Measurements from ENCODE around the gene SH3RF2. TPM values are rescaled to one million over a fixed set of nuclear protein-coding genes. Genes with fewer than 3 reads are reported as not detected.

The SH3RF2 gene
- total and polyA plus RNA-seq, 9 of the 15 experiments (the other 6 are each of a cell fraction or from before 2014, with no cell fraction given) = 0.05 TPM; not detected in 8

DNA sequence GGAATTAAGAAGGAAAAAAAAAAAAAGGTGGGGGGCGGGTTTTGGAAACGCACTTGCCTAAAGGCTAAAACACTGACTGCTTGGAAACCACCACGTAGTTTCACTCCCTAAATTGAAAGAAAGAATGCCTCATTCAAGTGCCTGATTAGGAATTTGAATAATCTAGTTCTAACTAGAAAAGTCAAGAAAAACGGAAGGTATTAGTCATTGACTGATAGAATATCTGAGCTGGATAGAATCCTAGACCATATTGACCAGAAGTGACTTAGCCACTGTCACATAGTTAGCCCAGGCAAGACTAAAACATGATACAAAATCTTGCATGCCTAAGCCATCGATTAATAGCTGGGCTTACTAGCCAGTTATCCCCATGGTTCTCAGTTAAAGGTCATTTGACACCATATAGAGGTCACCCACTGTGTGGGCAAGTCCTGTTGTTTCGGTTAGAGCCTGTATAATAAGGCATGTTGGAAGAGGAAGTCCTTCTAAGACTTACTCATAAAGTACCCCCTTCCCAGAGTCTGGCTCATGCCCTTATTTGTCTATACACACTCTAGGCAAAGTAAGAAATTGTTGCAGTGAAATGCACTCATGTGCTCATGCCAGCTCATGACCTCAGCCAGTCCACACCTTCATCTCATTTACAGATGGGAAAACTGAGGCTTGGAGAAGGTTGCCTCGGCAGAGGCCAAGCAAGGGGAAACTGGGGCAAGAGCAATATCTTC lies 40.2 kb downstream of the SH3RF2 start:
- no peak overlapping the region for H2AFZ ChIP-seq (ENCODE audit: low read depth, low read length)
- no peaks in the 10 kb centered on the region for H3K9me3 ChIP-seq (replicated peaks; ENCODE audit: control insufficient read depth, insufficient read depth, low read depth, low read length)
- FAIRE-seq = no peak
- no peak for TF ChIP-seq SAP30 (IDR thresholded peaks at IDR 0.05; ENCODE audit: borderline replicate concordance, insufficient read depth, low read depth, low read length, poor library complexity, severe bottlenecking)
- H3K9me1 ChIP-seq (ENCODE audit: control insufficient read depth, insufficient read depth, low read length) = no peaks in the 10 kb centered on the region
- BruUV-seq (replicated peaks) = no TSS peak
- no peaks in the 10 kb centered on the region for H4K20me1 ChIP-seq (replicated peaks; ENCODE audit: control insufficient read depth, insufficient read depth, low read length)
- H3K36me3 ChIP-seq (ENCODE audit: control insufficient read depth, insufficient read depth, low read length) = no peaks in the 10 kb centered on the region
- no peak for DNase-seq (ENCODE audit: extremely low read depth in 1 of 4, low spot score in 3 of 4)
- H3K4me3 ChIP-seq = no peak overlapping the region
- H3K9ac ChIP-seq (ENCODE audit: insufficient read depth in 1 of 2, low read depth in 2 of 2, low read length in 2 of 2) = no peak overlapping the region
- H3K4me1 ChIP-seq (replicated peaks in 1 of 2; ENCODE audit: control insufficient read depth in 2 of 2, insufficient read depth in 2 of 2, low read length in 2 of 2) = no peaks in the 10 kb centered on the region
- no peak for ATAC-seq
- ChIA-PET CTCF (ENCODE audit: low intra/inter-chr PET ratio) (no interaction called here), POLR2A (interaction anchor here (0.7 to 1.0 kb wide), 2 partner anchors 11 to 26 kb away, joined by 3 read pairs; no protein-coding TSS in a partner anchor)
- H3K27ac ChIP-seq (ENCODE audit: extremely low read depth, low read depth, low read length) = no peak overlapping the region
- H3K79me2 ChIP-seq (ENCODE audit: control insufficient read depth, insufficient read depth, low read length) = no peaks in the 10 kb centered on the region
- in situ Hi-C loops (cut with MboI) (no loop called here), intact Hi-C loops (cut with micrococcal nuclease) (no loop called here)
- 0% methylated on average over 7 of the region's 7 CpGs for WGBS (ENCODE audit: insufficient coverage, low coverage, missing lambda C conversion rate)
- H3K4me2 ChIP-seq (ENCODE audit: insufficient read depth, low read length) = no peak overlapping the region
- H3K27me3 ChIP-seq (ENCODE audit: control insufficient read depth in 2 of 2, insufficient read depth in 2 of 2, low read length in 2 of 2) = no peaks in the 10 kb centered on the region

DNA sequence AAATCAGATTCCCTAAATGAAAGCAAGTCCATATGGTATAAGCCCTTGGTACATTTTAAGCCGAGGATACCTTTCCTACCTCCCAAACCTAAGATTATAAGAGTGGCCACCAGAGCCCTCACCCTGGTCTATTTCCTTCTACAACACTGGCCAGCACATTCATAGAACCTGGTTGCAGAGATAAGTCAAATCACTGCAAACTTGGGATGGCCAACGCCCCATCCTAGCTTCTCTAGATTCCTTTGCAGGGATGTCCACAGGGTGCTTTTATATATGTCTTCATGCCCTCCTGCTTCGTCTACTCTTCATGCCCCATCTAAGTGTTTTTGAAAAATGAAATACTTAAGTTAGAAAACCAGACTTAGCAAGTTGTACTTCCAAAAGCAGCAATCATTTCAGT lies 41.8 kb downstream of the SH3RF2 start:
- Histone ChIP-seq H3K27ac (ENCODE audit: extremely low read depth, low read depth, low read length) (no peak overlapping the region), H3K79me2 (ENCODE audit: control insufficient read depth, insufficient read depth, low read length) (no peaks in the 10 kb centered on the region), H3K4me2 (ENCODE audit: insufficient read depth, low read length) (no peak overlapping the region), H2AFZ (ENCODE audit: low read depth, low read length) (no peak overlapping the region), H3K9ac (ENCODE audit: insufficient read depth in 1 of 2, low read depth in 2 of 2, low read length in 2 of 2) (no peak overlapping the region), H3K4me3 (no peak overlapping the region), H3K27me3 (ENCODE audit: control insufficient read depth in 2 of 2, insufficient read depth in 2 of 2, low read length in 2 of 2) (no peaks in the 10 kb centered on the region), H3K9me3 (replicated peaks; ENCODE audit: control insufficient read depth, insufficient read depth, low read depth, low read length) (no peaks in the 10 kb centered on the region), H4K20me1 (replicated peaks; ENCODE audit: control insufficient read depth, insufficient read depth, low read length) (no peaks in the 10 kb centered on the region), H3K4me1 (replicated peaks in 1 of 2; ENCODE audit: control insufficient read depth in 2 of 2, insufficient read depth in 2 of 2, low read length in 2 of 2) (no peaks in the 10 kb centered on the region), H3K36me3 (ENCODE audit: control insufficient read depth, insufficient read depth, low read length) (no peaks in the 10 kb centered on the region), H3K9me1 (ENCODE audit: control insufficient read depth, insufficient read depth, low read length) (no peaks in the 10 kb centered on the region)
- ATAC-seq (no peak), FAIRE-seq (no peak), DNase-seq (ENCODE audit: extremely low read depth in 1 of 4, low spot score in 3 of 4) (no peak)
- TF ChIP-seq TOE1 (IDR thresholded peaks at IDR 0.05; ENCODE audit: borderline replicate concordance) (no peak), TOE1 (CRISPR knock-in tag; IDR thresholded peaks at IDR 0.05; ENCODE audit: borderline replicate concordance, low read depth) (no peak), KDM1A (IDR thresholded peaks at IDR 0.05) (0 out of 4 replicates have a peak, but pooled peaks of 1 of the 2 experiments have one; percentile 41)
- in situ Hi-C loops (cut with MboI) = no loop called here
- POLR2A ChIA-PET = no interaction called here
- WGBS (ENCODE audit: insufficient coverage, low coverage, missing lambda C conversion rate) = 0% methylated on average over 3 of the region's 3 CpGs
- intact Hi-C loops (cut with micrococcal nuclease) = no loop called here
- CTCF ChIA-PET (ENCODE audit: low intra/inter-chr PET ratio) = no interaction called here
- BruUV-seq (replicated peaks) = no TSS peak

All from K562 (cell line).